Measurements from ENCODE around the gene DPP6. TPM values are rescaled to one million over a fixed set of nuclear protein-coding genes. Genes with fewer than 3 reads are reported as not detected.

The DPP6 gene
- total RNA-seq, 1 donor from 2014 or later: not detected

DNA sequence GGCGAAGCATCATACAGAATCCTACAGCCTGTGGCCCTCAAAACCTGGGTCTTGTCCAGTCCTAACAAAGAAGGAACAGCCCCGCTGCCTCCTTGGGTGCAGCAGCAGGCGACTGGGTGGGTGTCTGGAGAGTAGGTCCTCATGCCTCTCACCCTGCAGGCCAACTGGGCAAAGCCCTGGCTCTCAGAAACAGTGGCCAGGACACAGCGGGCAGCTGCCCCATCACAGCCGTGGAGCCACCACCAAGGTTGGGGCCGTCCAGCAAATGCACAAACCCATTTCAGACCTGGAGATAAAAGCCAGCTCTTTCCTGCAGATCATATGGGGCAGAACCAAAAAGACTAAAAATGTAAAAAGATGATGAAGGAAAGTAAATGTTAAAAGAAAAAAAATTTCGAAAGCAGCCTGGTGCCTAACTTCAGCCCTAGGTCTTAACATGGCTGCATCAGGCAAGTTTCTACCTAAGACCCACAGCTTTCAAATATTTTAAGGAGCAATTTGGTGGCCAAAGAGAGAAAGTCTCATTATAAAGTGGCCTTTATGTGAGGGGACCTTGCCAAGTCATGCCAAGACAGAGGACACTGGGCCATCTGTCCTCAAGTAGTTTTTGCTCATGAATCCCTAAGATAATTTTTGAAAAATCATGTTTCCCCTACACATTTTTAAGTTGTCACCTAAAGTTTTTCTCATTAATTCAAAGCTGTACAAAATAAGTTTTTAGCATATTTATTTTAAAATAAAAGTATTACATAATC, 808.6 kb downstream of the DPP6 start:
- Mint-ChIP-seq H3K27ac (no peak overlapping the region), H3K4me1 (ENCODE audit: low read depth) (no peaks in the 10 kb centered on the region), H3K27me3 (ENCODE audit: low read depth) (no peaks in the 10 kb centered on the region), H3K4me3 (ENCODE audit: low read depth) (no peak overlapping the region), H3K36me3 (ENCODE audit: low read depth) (no peaks in the 10 kb centered on the region), H3K9me3 (no peaks in the 10 kb centered on the region)
- DNase-seq (ENCODE audit: low spot score): no peak
- intact Hi-C loops (cut with micrococcal nuclease): no loop called here

DNA sequence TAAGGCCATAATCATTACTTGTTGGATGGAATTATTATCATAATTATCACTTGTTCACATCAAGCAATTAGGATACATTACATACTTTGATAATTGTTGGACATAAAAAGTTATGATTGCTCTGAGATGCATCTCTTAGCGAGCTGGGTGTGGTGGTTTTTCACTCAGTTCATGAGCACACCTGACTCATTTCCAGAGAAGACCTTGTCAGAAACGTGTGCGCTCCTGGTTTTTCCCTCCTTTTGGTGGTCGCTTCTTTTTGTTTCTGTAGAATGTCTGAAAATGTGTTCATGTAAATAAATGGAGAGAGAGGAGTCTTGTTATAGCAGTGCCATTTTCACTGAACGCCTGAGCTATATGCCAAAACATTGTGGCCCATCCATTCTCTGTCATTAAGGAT, 809.4 kb downstream of the DPP6 start:
- no peaks in the 10 kb centered on the region for H3K36me3 Mint-ChIP-seq (ENCODE audit: low read depth)
- peaks cover under 1% of the 10 kb centered on the region for H3K27me3 Mint-ChIP-seq (ENCODE audit: low read depth)
- H3K27ac Mint-ChIP-seq: no peak overlapping the region
- no peaks in the 10 kb centered on the region for H3K4me1 Mint-ChIP-seq (ENCODE audit: low read depth)
- intact Hi-C loops (cut with micrococcal nuclease): no loop called here
- H3K4me3 Mint-ChIP-seq (ENCODE audit: low read depth): no peak overlapping the region
- no peak for DNase-seq (ENCODE audit: low spot score)
- no peaks in the 10 kb centered on the region for H3K9me3 Mint-ChIP-seq

DNA sequence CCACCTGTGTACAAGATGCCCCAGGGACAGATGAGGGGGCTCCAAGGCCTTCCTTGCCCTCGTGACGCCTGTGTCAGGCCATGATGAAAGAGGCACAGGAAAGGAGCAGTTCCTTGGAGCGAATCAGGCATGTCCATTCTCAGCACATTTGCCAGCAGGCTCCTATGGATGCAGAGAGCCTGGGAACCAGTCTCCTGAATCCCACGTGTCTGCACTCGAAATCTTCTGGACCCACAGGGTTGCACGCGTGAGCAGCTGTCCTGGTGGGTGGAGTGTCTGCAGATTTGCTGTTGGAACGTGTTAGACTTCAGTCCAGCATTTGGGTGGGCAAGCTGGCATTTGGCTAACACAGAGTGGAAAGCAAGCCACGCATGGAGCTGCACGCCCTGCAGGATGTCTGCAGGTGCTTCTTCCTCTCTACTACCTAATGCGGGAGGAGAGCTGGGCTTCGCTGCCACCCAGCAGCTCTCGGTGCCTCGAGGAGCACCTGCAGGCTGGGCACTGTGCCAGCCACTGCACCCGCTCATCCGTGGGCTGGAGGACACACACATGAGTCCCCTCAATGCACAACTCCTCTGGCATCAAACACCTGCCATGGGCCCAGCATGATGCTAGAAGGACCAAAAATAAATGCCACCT, 810.1 kb downstream of the DPP6 start:
- intact Hi-C loops (cut with micrococcal nuclease): no loop called here
- Mint-ChIP-seq H3K4me3 (ENCODE audit: low read depth) (no peak overlapping the region), H3K36me3 (ENCODE audit: low read depth) (no peaks in the 10 kb centered on the region), H3K27ac (no peak overlapping the region), H3K27me3 (ENCODE audit: low read depth) (peaks cover 6% of the 10 kb centered on the region), H3K9me3 (no peaks in the 10 kb centered on the region), H3K4me1 (ENCODE audit: low read depth) (no peaks in the 10 kb centered on the region)
- no peak for DNase-seq (ENCODE audit: low spot score)

DNA sequence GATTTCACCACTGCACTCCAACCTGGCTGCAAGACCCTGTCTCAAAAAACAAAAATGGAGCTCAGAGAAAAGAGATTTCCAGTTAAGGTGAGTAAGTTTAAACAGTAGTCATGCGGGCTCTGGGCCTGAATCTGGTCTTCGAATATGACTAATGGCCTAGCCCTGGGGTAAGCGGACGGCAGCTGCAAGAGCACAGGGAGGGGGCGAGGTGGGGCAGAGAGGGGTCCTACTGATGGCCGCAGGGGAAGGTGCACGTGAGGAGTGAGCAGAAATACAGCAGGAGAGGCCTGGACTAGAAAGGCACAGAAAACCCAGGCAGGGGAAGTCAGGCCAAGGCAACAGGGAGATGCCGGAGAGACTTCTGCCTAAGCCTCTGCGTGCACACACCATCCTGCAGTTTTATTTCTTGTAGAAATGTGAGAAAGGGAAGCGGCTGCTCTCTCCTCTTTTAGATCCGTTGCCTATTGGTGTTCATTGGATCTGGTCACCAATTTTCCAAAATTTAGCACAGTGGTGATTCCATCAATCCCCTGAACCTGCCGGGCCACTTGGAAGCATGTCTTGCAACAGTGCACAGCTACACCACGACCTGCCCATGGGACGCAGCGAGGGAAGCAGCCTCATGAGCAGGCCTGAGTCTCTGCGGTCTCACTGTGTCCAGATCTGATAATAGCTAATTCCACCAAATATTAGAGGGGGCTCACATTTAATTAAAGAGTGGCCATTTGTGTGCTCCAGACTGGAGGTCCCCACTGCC, 811.7 kb downstream of the DPP6 start:
- intact Hi-C loops (cut with micrococcal nuclease): no loop called here
- Mint-ChIP-seq H3K9me3 (no peaks in the 10 kb centered on the region), H3K27ac (no peak overlapping the region), H3K36me3 (ENCODE audit: low read depth) (no peaks in the 10 kb centered on the region), H3K4me3 (ENCODE audit: low read depth) (no peak overlapping the region), H3K27me3 (ENCODE audit: low read depth) (peaks cover 18% of the 10 kb centered on the region), H3K4me1 (ENCODE audit: low read depth) (no peaks in the 10 kb centered on the region)
- no peak for DNase-seq (ENCODE audit: low spot score)

DNA sequence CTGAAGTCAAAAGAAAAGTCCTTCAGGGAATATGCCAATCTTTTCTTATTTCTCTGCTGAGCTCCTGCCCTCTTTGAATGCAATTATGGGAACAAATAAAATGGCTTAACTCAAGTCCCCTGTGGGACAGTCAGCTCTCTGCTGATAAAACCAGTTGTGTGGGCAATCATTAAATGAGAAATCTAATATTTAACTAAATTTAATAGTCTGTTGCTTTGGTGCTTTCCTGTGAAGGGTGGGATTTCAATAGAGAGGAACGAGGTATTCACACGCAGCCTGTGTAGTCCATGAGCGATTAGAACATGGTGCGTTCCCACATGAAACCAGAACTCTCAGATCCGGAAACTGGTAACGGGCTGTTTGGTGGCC, 812.3 kb downstream of the DPP6 start:
- Mint-ChIP-seq H3K27me3 (ENCODE audit: low read depth) (peaks cover 18% of the 10 kb centered on the region), H3K4me3 (ENCODE audit: low read depth) (no peak overlapping the region), H3K36me3 (ENCODE audit: low read depth) (no peaks in the 10 kb centered on the region), H3K9me3 (no peaks in the 10 kb centered on the region), H3K4me1 (ENCODE audit: low read depth) (no peaks in the 10 kb centered on the region), H3K27ac (no peak overlapping the region)
- no peak for DNase-seq (ENCODE audit: low spot score)
- intact Hi-C loops (cut with micrococcal nuclease): no loop called here

DNA sequence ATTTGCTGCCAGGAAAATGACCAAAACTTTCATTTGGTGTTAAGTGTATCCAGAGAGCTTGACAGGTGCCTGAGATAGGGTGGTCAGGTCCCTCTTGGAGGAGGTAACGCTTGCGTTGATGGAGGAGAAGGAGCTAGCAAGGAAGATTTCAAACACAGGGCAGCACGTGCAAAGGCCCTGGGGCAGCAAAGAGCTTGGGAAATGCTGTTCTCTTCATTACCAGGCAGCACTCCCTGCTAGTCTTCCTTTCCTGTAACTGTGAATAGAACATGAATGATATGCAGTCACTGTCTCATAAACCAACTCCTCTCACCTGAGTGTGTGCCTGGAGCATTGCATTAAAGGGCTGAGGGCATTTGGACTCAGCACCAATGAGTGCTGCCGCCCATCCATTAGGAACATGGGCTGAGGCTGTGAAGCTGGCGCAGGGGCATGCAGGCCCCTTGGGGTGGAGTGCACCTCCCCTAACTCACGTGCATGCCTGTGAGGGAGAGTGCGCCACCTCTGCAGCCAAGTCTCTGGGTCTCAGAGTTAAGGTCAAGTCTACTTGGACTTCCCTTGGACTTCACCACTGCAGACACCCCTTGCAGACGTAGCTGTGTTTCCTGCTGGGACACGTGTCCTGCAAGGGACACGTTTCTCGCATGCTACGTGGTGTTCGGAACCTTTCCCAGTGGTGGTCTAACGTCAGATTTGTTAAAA, 813.9 kb downstream of the DPP6 start:
- no peak for DNase-seq (ENCODE audit: low spot score)
- intact Hi-C loops (cut with micrococcal nuclease): no loop called here
- Mint-ChIP-seq H3K4me3 (ENCODE audit: low read depth) (no peak overlapping the region), H3K9me3 (no peaks in the 10 kb centered on the region), H3K4me1 (ENCODE audit: low read depth) (no peaks in the 10 kb centered on the region), H3K27ac (no peak overlapping the region), H3K27me3 (ENCODE audit: low read depth) (peaks cover 18% of the 10 kb centered on the region), H3K36me3 (ENCODE audit: low read depth) (no peaks in the 10 kb centered on the region)

DNA sequence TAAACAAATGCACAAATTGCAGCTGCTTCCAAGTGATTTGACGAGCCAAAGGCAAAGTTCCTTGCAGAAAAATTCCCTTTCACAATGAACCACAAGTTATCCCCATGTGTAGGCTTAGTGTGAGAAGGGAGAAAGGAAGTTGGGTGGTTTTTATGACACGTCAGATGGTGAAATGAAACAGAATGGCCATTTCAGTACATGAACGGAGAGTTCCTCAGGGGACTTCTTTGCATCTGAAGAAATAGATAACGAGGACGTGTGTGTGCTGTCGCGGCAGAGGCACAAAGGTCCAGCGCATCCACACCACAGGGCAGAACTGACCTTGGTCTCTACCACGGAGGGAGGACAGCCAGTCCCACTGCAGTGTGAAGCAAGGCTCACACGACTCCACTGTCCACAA, 814.9 kb downstream of the DPP6 start:
- Mint-ChIP-seq H3K36me3 (ENCODE audit: low read depth) (no peaks in the 10 kb centered on the region), H3K27ac (no peak overlapping the region), H3K9me3 (no peaks in the 10 kb centered on the region), H3K4me1 (ENCODE audit: low read depth) (no peaks in the 10 kb centered on the region), H3K27me3 (ENCODE audit: low read depth) (peaks cover 18% of the 10 kb centered on the region), H3K4me3 (ENCODE audit: low read depth) (no peak overlapping the region)
- DNase-seq (ENCODE audit: low spot score): no peak
- intact Hi-C loops (cut with micrococcal nuclease): no loop called here

DNA sequence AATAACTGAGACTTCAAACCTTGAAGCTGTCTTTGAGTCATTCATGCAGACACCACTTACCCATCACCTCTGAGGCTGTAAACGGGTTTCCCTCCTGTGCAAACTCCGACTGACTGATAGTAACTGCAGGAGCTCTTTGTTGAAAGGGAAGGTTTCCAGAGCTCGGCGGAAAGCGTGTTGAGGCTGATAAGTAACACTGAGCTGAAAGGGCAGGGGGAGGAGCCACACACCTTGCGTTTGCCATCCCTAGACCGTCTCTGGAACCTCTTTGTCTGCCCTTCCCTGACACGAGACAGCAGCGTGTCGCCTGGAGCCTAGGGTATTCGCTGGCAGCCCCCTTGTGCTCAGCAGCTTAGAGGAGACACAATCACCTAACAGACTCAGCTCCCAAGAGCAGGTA, 816.7 kb downstream of the DPP6 start:
- H3K4me1 Mint-ChIP-seq (ENCODE audit: low read depth): no peaks in the 10 kb centered on the region
- no peak overlapping the region for H3K4me3 Mint-ChIP-seq (ENCODE audit: low read depth)
- H3K9me3 Mint-ChIP-seq: no peaks in the 10 kb centered on the region
- DNase-seq (ENCODE audit: low spot score): no peak
- H3K36me3 Mint-ChIP-seq (ENCODE audit: low read depth): no peaks in the 10 kb centered on the region
- intact Hi-C loops (cut with micrococcal nuclease): no loop called here
- peaks cover 18% of the 10 kb centered on the region for H3K27me3 Mint-ChIP-seq (ENCODE audit: low read depth)
- H3K27ac Mint-ChIP-seq: no peak overlapping the region

DNA sequence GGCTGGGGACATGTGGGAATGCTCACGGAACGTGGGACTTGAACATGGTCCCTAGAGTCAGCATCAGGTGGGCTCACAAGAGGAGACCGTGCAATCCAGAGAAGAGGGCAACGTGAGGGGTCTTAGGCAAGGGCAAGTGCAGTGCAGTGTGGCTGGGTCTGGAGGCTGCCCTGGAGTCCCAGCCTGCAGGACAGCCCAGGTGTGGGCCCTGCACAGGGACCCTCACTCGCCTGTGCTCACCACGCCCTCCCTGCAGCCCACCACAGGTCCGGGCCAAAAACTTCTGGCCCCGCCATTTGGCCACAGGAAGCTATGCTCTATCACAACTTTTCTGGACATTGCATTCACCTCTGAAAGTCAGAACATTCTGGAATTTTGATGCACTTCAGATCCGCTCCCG, 817.2 kb downstream of the DPP6 start:
- Mint-ChIP-seq H3K27ac (no peak overlapping the region), H3K36me3 (ENCODE audit: low read depth) (no peaks in the 10 kb centered on the region), H3K27me3 (ENCODE audit: low read depth) (peaks cover 18% of the 10 kb centered on the region), H3K4me1 (ENCODE audit: low read depth) (no peaks in the 10 kb centered on the region), H3K4me3 (ENCODE audit: low read depth) (no peak overlapping the region), H3K9me3 (no peaks in the 10 kb centered on the region)
- intact Hi-C loops (cut with micrococcal nuclease): no loop called here
- DNase-seq (ENCODE audit: low spot score): no peak

DNA sequence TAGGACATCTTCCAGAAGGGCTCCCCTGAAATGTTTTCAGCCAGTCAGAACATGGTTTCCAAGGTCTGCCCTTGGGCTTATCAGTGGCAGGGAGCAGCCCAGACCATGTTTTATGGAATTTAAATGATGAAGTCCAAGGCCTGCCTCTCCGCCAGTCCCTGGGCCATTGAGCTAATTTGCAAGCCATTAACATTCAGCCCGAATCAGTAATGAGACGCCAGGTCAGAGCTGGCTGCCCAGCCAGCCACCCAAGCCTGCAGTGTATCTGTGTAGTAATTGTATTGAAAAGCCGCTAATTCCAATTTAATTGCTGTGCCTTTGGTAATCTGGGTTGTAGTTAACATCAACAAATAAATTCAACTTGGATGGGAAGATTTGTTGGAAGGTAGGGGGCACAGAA, 819.3 kb downstream of the DPP6 start:
- Mint-ChIP-seq H3K36me3 (ENCODE audit: low read depth) (no peaks in the 10 kb centered on the region), H3K4me3 (ENCODE audit: low read depth) (no peak overlapping the region), H3K27ac (no peak overlapping the region), H3K9me3 (no peaks in the 10 kb centered on the region), H3K27me3 (ENCODE audit: low read depth) (peaks cover 18% of the 10 kb centered on the region), H3K4me1 (ENCODE audit: low read depth) (no peaks in the 10 kb centered on the region)
- no peak for DNase-seq (ENCODE audit: low spot score)
- intact Hi-C loops (cut with micrococcal nuclease): no loop called here

DNA sequence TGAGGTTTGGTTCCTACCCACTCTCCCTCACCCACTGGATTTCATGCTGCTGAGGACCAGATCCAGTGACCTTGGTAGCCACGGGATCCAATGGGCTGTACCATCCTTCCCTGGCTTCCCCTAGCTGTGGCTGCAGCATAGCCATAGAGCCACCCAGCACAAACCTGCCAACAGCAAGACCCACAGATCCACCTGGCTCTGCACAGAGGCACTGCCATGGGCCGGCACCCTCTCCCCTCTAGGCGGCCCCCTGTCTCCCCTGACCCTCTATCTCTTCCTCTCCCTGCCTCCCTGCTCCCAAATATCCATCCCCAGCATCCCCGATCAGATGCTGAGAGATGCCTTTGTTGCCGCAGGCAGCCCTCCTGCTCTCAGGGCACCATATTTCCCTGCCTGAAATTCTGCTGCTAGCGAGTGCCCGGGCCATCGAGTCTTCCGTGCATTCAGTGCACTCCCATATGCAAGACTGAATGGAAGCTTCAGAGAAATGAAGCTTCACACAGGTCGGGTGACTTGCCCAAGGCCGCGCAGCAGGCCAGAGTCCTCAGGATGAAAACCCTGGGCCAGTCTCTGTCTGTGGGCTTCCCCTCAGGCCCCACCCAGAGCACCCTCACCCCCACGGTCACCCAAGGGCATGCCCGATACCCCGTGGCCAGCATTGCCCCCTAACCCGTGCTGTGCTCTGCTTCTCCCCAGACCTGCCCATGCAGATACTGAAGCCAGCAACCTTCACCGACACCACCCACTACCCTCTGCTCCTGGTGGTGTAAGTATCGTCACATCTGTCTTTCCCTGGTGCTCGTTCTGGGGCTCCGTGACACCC, 819.9 kb downstream of the DPP6 start:
- no peaks in the 10 kb centered on the region for H3K36me3 Mint-ChIP-seq (ENCODE audit: low read depth)
- no peak overlapping the region for H3K27ac Mint-ChIP-seq
- H3K4me1 Mint-ChIP-seq (ENCODE audit: low read depth): no peaks in the 10 kb centered on the region
- H3K4me3 Mint-ChIP-seq (ENCODE audit: low read depth): no peak overlapping the region
- intact Hi-C loops (cut with micrococcal nuclease): no loop called here
- H3K9me3 Mint-ChIP-seq: no peaks in the 10 kb centered on the region
- H3K27me3 Mint-ChIP-seq (ENCODE audit: low read depth): peaks cover 12% of the 10 kb centered on the region
- no peak for DNase-seq (ENCODE audit: low spot score)

DNA sequence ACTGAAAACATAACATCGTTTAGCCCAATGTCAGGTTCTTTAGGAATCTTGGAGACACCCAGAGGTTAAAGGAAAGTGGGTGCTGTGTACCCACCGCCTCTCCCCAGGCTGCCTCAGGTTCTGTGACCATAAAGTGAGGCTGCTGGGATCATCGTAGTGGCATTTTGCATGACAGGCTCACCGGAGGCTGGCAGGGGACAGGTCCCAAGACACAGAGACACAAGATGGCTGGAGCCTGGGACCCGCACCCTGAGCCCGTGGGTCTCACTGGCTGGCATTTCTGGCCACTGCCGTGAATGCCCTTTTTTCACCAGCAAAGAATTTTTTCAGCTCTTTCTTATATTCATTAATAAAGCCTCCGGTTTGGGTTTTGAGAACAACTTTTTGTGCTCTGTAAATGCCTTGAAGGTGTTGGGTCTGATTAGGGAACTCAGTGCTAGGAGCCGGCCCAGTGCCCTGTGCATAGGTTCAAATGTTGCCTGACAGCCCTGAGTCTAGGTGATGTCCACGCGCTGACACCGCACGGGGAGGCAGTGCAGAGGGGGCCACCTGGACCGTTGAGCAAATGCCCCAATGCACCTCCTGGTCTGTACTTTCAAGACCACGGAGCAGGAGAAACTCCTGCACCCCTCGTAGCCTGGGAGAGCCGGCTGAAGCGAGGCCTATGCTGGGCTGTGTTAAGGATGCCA, 820.8 kb downstream of the DPP6 start:
- H3K4me3 Mint-ChIP-seq (ENCODE audit: low read depth): no peak overlapping the region
- intact Hi-C loops (cut with micrococcal nuclease): no loop called here

More for the DNA sequence above, 820.8 kb downstream of the DPP6 start:
- DNase-seq (ENCODE audit: low spot score): no peak
- Mint-ChIP-seq H3K36me3 (ENCODE audit: low read depth) (no peaks in the 10 kb centered on the region), H3K4me1 (ENCODE audit: low read depth) (no peaks in the 10 kb centered on the region), H3K27ac (no peak overlapping the region), H3K9me3 (no peaks in the 10 kb centered on the region), H3K27me3 (ENCODE audit: low read depth) (peaks cover 9% of the 10 kb centered on the region)

Data from activated T-helper 2 cell treated with anti-CD3 and anti-CD28 coated beads, Interferon-gamma antibody, Interleukin-2, Interleukin-4, amounts not matched to agents 10 μg/mL and 5 μg/mL and 100 μg/mL, durations not matched to agents 14 hours and 24 hours and 36 hours (primary cell).